Ammon's horn (tissue), 1 donor: ENCODE data around the gene DPM1.

ENCODE experiments used
- DNase-seq: peaks from one replicate; pipeline ENCODE4 v3.0.0-alpha.2; 2016; ENCODE audit warnings: low spot score

DPM1 gene

GRCh38 chr20:50930139-50930975 is 28.0 kb downstream of the DPM1 start:
- DNase-seq: no peak

GRCh38 chr20:50929299-50930138 is 28.8 kb downstream of the DPM1 start:
- DNase-seq: peak; percentile 94

DNA sequence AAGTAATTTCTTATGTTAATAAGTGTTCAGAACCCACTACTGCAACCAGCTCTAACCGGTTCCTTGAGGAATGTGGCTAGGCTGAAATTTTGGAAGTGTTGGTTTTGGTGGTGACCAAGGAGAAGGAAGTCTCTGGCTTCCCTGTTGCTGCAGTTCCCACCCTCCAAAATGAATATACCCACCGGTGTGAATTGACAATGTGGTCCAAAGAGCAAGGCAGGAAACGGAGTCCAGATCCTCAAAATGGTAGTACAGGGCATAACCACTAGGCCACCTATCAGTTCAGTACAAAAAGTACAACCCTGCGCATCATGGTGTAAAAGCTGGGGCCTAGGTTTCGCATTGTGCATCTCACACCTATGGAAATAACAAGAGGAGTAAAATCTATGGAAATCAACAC is 29.9 kb downstream of the DPM1 start:
- DNase-seq: no peak

GRCh38 chr20:50926530-50926929 is 31.8 kb downstream of the DPM1 start:
- DNase-seq: no peak

- DNase-seq: no peak
Measured at GRCh38 chr20:50924261-50924920, 33.9 kb downstream of the DPM1 start.

- DNase-seq: no peak
Measured at GRCh38 chr20:50921803-50922501, 36.4 kb downstream of the DPM1 start.

DNA sequence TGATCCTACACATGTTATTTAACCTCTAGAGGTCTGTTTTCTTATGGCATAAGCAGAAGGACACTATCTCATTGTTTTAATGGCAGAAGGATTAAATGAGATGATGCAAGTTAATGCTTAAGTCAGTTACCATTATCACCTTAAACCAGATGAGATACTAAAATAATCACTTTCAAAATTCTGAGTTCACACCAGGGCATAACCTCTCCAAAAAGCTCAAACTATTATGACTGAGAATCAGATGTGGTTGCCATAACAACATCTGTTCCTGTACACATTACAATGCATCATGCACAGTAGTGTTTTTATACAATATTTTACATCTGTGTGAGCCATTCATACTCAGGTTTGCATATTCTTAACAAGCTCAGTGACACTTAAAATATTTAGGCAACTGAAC is 37.3 kb downstream of the DPM1 start:
- no peak for DNase-seq

- DNase-seq: no peak
Measured at GRCh38 chr20:50919567-50919966, 38.8 kb downstream of the DPM1 start.

GRCh38 chr20:50918403-50918802 is 39.9 kb downstream of the DPM1 start:
- DNase-seq: no peak

DNA sequence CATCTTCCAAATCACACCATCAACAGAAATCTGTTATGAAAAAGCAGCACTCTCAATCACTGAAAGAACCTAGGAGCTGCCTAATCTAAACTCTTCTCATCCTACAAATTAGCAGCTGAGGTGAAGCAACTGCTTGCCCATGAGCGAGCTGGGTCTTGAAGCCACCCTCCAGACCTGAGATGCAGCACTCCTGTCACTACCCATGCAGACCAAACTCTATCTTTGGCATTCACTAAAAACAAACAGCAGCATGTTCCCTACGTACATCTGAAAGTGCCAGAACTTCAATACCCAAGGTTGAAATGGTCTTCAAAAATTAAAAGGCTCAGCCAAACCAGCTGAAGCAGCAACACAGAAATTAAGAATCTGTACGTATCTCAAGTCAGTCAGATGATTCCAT is 41.4 kb downstream of the DPM1 start:
- DNase-seq: no peak

DNA sequence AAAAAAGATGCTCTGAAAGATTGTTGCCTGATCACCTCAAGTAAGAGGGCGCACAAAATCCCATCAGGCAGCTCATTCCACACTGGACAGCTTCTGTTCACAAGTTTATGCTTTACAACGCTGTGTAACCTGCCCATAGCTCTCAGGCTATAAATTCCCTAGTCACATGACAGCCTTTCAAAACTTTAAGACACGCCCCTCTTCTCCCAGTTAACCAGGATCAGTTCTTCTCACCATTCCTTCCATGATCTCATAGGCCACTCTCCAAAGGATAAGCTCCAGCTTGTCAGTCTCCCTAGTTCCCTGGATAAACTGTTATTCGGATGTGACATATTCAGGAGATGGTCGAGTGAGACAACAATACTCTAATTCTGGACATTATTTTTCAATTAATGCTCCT is 42.1 kb downstream of the DPM1 start:
- no peak for DNase-seq

- DNase-seq: no peak
Measured at GRCh38 chr20:50915424-50915823, 42.9 kb downstream of the DPM1 start.

- no peak for DNase-seq
Measured at GRCh38 chr20:50913690-50914375, 44.5 kb downstream of the DPM1 start.

GRCh38 chr20:50911716-50912115 is 46.6 kb downstream of the DPM1 start:
- DNase-seq: no peak

- no peak for DNase-seq
Measured at GRCh38 chr20:50911030-50911429, 47.3 kb downstream of the DPM1 start.

GRCh38 chr20:50909413-50909812 is 48.9 kb downstream of the DPM1 start:
- no peak for DNase-seq

- no peak for DNase-seq
Measured at GRCh38 chr20:50904067-50904570, 54.2 kb downstream of the DPM1 start.

DNA sequence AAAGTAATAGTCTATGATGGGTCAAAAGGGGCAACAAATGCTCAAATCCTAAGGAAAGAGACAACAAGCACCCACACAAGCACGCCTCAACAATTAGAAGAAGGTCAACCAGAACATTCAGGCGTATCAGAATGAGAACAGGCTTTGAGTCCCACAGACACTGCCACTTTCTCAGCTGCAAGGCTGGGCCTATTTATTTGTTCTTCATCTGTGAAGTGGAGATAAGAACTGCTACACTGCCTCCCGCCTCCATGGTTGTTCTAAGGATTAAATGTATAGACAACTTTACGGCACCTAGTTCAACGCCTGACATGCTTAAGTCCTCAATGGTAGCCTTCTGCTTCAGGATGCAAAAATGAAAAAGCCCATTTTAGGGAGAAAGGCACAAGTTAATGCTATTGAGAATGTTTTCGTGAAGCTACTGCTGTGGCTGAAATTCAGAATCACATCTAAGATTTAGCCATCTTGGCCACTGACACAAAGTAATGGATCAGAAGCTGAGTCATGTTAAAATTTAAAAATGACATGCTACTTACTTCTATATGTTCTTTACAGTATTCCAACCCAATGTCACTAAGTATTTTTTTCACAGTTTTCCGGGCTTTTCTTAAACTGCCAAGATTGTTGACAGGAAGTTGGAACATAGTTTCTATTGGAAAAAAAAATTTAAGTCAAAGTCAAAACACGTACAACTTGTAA is 54.8 kb downstream of the DPM1 start:
- DNase-seq: no peak

DNA sequence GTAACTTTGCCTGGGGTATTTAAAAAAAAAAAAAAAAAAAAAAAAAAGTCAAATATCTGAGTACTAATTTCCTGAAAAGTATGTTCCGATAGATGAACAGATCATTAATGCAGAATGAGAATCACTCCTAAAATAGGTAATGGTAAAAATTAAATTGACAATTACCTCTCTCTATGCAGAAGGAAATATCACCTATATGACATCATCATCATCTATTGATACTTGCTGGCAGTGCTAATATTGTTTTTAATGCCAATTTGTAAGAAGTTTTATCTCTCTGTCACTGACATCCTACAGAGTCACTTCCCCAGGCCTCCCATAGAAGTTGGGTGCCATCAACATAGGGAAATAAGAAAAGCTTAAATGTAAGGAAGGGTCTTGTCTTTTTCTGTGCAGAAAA is 57.0 kb downstream of the DPM1 start:
- DNase-seq: no peak

DNA sequence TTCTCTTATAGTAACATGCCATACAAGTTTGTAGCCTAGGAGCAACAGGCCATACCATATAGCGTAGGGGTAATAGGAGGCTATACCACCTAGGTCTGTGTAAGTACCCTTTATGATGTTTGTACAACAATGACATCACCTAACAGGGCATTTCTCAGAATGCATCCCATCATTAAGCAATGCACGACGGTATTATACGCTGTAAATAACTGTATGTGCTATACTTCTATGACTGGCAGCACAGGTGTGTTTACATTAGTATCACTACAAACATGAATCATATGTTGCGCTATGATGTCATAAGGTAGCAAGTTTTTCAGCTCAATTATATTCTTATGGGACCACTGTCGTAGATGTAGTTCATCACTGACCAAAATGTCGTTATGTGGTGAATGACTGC is 58.1 kb downstream of the DPM1 start:
- DNase-seq: no peak

GRCh38 chr20:50898475-50898874 is 59.9 kb downstream of the DPM1 start:
- DNase-seq: no peak
